HG03521 (cell line): ENCODE results near the gene EGFL8.

Source experiments
- ATAC-seq: cut with Tn5 transposase; IDR thresholded peaks from one replicate; pipeline ENCODE4 v1.9.1; 2021; ENCODE audit warnings: mild to moderate bottlenecking, moderate library complexity; ENCODE audit not compliant: unreplicated experiment

Gene EGFL8

DNA sequence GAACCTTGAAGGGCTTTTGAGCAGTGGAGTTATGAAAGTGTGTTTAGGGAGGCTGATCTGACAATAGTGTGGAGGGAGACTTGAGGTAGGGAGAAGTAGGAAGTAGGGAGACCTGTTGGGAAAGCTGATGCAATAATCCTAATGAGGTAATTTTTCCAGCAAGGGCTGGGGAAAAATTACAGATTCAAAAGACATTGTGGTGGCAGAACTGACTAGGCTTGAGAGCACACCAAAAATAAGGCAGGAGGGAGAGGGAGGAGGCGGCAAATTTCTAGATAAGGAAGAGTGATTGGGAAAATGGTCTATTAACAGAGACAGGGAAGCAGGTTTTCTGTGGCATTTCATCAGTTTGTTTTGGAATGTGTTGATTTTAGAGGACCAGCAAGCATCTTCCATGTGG, 18.1 kb upstream of the EGFL8 start:
- ATAC-seq: no peak

DNA sequence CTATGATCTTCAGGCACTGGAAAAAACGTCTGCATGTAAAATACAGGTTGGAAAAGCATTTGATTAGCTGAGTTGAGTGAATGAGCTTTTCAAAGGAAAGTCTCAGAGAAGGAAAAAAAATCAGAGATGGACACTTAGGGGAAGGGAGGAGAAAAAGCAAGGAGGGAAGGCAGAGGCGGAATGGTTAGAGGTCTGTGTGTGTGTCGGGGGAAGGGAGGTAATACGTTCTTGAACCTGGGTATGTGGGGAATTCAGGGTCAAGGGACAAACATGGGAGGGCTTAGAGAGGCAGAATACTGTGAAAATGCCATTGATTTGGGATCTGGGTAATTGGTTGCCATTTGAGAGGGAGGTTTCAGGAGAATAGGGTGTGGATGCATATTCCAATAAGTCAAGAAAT, 17.7 kb upstream of the EGFL8 start:
- ATAC-seq: no peak

DNA sequence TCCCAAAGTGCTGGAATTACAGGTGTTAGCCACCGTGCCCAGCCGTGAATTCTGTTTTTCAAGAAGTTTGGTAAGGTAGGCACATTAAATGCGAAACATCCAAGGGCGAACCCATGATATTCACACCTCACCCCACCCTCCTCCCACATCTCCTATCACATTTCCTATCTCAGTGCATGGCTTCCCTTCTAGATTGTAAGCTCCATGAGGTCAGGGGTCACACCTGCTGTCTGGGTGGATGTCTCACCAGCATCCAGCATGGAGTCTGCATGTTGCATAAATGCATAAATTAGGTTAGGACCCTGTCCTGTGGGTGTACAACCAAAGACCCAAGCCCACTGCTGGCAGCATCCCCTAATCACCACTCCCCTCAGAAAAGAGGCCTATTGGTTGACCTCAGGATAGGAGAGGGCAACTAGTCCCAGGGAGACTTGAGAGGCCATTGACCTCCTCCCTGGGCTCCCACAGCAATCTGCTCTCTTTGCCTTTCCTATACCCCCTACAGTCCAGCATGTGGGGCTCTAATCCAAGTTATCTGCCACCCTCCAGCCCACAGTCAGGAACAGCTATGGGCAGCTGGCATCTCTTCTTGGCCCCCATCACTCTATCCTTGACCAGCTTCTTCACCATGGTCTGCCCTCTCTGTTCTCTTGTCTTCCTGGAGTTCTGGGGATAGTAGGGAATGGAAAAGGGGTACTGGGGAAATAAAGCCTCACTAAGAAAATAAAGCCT, 16.8 kb upstream of the EGFL8 start:
- no peak for ATAC-seq

DNA sequence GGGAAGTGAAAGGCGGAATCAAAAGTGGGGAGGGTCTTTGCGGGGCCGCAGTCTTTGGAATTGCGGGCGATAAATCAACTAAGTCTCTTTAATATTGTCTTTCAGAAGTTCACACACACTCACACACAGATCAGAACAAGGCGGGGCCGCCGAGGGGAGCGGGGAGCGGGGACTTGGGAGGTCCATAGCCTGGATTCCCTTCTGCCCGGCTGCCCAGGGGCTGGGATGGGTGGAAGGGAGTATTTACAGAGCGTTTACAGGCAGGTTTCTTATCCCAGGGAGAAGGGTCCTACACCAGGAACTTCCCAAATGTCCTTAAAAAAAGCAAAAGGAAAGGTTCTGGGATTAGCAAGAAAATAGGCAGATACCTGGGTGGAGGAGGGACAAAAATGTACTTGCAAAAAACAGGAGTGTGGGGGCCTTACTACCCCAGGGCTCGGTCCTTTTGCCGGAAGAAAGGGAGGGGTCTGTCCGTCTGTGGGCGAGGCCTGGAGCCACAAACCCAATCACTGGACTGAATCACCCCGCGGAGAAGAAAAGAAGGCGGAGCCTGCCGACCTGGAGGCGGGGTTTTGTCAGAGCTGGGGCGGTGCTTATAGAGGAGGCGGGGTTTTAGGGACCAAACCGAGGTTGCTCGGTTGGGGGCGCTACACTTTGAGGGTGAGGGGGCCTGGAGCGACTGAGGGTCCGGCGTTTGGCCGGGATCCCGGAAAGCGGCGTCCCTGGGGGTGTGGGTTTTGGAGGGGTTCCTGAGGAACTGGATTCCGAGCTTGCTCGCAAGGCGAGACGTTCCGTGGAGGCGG, 15.9 kb upstream of the EGFL8 start:
- ATAC-seq: no peak

DNA sequence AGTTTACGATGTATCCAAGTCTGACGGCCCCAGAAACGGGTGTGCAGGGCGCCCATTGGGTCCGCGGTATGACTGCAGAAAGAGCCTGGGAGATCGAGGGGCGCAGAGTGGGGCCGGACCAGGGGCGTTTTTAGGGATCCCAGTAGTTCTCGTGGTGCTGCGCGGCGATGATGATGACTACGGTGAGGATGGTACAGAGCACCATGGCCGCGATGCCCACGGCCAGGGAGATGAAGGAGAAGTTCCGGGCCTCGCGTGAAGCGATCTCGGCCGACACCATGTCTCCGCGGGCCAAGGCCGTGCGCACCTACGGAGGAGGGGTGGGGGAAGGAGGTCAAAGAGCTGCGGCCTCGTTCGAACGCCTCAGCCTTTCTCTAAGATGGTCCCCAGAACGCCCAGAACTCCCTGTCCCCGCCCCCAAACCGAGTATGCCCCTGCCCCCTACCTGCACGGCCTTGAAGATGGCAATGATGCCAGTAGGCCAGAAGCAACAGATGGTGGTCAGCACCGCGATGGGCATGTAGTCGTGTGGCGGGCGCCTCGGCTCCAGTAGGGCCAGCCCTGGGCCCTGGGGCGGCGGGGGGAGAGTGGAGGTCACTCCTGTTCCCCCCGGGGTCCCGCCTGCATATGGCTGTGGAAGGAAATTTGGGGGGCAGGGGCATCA, 15.2 kb upstream of the EGFL8 start:
- ATAC-seq: no peak

DNA sequence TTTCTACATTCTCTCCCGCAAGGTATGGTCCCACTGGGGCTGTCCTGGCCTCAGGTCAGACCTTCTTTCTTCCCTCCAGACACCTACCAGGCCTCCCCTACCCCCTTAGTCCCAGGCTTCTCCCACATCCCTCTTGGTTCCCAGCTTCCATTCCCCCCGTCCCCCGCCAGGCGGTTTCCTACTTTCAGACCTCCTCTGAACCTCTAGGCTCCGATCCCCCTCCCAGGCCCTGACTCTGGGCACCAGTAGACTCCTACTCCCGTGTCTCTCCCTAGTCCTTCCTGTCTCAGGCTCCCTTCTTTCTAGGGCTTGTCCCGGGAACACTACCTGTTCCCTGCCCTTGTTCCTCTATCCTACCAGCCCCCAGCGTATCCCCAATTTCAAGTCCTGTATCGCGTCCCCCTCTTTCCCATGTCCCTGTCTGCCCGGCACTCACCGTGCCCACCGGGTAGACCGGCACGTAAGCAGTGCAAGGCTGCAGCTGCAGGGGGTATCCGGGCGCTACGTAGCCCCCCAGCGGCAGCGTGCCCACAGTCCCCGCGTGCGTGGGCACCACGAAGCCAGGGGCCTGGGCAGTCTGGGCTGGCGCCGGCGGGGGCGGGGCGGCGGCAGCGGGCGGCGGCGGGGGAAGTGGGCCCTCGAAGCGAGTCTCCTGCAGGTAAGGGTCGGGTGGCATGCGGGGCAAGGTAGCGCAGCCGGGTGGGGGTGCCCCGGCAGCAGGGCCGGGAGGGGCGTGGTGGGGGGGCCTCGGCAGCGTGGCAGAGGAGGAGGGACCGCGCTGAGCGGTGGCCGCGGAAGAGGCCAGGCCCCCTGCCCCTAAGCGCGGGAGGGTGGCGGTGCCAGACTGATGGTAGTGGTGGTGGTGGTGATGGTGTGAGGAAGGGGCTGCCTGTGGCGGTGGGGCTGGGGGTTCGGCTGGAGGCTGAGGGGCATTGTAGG, 14.2 kb upstream of the EGFL8 start:
- ATAC-seq: no peak

DNA sequence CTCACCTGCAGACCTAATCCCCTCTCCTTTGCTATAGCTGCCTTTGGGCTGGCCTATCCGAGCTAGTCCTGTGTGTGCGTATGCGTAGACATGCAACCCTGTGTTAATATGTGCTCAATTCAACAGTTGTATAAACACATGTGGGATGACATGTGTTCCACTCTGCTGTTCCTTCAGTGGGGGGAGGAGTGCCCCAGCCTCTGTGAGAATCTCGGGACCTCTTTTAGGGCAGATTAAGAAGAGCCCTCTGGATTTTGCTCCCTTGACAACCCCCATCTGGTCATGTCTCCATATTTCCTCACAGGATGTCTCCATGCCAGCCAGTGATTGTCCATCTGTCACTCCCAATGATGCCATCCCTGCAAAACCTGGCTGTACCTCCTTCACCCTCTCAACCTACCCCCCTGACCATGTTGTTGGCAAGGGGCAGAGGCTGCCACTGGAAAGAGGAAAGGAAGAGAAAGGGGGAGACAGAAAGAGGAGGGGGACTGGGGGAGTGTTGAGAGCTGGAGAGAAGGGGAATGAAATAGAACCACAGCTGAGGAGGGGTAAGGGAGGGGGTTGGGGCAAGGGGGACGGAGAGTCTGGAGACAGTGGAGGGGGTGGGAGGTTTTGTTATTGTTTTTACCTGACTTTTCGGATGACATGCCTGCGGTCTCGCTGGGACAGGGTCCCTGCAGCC, 13.1 kb upstream of the EGFL8 start:
- no peak for ATAC-seq

DNA sequence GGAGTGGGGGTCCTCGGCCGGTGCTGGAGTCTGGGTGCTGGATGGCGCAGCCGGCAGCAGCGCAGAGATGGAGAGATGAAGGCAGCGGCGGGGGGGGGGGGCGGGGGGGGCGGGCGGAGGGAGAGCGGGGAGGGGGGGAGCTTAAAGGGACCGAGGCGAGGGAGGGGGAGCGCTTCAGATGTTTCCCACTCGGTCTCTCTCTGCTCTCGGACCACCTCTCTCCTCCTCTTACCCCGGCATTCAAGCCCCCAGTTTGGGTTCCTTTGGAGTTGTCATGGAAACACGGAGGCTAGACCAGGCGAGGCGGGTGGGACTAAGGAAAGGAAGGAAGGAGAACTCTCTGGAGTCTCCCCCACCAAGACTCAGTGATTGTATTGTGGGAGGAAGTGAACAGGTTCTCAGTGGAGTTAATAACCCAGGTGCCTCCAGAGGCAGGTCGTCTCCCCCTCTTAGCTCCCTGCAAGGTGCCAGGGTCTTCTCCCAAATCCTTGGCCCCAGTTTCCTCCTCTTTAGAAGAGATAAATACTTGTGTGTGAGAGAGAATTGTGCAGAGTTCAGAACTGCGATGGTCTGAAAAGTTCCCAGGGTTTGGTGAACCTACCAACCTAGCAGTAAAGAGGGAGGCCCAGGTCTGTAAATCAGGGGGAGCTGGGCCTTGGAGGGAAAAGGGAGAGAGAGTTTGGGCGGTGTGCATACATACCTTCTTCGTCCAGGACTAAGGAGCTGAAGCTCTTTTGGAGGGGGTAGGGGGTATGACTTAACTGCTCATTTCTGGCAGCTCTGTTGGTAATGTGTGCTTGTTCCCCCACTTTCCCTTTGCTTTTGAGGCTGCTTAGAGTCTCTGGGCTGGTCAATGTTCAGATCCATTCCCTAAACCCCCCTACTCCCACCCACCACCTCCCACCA, 12.3 kb upstream of the EGFL8 start, which contains the start of gene PRRT1:
TSS of gene PRRT1 (minus strand) at position 77 of the 906 bp plus-strand sequence. CDS start 112 bp downstream, outside the sequence.
- ATAC-seq: no peak

DNA sequence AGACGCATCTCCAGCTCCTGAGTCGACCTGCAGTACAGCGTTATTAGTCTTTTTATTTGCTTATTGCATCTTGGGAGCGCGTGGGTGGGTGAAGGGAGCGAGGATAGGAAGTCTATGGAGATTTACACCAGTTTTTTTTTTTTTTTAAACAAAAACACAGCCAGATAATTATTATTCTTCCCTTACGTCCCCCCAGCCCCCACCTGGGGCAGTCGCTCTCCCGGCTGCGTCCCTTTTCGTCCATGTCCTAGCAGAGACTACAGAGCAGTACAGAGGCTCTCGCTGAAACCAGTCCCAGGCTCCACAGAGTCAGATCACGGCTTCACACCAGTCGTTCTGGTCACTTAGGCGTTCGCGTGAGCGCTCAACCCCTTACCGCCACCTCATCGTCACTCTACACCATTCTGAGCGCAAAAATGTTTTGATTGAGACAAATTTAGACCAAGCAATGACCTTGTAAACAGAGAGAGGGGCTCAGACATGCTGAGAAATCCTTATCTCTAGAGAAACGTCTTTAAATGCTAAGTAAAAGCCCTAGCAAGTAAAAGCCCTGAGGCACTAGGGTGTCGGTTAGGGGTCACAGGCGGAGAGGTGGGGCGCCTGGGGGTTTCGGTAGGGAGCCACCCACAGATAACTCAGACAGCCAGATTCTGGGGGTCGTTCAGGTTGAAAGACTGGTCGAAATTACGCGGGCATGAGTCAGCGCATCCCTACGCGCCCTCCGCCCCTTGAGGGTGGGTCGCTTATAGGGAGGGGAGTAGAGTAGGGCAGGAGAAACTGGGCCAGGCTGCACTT, 11.4 kb upstream of the EGFL8 start:
- ATAC-seq: no peak

DNA sequence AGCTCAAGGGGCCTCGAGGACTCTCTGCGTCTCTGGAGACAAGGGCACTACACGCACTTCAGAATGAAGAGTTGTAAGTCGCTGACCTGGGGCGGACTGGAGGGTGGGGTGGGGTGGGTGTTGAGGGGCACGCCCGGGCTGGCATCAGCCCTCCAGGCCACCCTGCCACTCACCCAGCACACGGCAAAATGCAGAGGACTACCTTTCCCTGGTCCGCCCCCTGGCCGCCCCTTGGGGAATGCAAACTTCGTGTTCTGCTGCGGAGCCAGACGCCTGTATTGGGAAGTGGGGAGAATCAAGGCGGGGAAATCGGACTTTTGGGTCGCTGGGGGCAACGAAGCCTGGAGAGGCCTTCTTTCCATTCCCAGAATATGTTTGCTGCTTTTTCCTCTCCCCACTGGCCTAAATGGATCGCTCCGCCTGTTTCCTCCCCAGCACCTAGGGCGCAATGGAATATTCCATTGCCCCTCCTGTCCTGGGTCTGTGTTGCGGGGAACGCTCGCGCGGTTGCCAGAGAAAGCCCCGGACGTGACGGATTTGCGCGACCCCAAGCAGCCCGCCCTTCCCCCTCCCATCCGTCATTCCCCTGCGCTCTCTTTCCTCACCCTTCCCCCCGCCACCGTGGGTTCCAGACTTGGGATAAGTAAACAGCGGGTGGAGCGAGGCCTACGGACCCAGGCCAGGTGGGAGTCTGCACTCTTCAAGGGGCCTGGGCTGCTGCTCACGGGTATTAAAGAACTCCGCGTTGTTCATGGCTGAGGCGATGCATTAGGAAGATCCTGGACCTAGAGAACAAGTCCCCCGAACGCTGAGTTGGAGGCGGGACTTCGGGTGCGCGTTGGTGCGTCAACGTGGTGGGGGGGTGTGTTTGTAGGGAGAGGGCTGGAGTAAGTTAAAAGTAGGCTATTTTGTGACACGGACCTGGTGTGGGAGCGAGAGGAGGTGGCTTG, 10.6 kb upstream of the EGFL8 start, which contains the start of gene PPT2:
TSS of gene PPT2 (plus strand) at position 578 of the 950 bp plus-strand sequence. CDS start 454 bp downstream, outside the sequence.
- peak; percentile 24 for ATAC-seq

DNA sequence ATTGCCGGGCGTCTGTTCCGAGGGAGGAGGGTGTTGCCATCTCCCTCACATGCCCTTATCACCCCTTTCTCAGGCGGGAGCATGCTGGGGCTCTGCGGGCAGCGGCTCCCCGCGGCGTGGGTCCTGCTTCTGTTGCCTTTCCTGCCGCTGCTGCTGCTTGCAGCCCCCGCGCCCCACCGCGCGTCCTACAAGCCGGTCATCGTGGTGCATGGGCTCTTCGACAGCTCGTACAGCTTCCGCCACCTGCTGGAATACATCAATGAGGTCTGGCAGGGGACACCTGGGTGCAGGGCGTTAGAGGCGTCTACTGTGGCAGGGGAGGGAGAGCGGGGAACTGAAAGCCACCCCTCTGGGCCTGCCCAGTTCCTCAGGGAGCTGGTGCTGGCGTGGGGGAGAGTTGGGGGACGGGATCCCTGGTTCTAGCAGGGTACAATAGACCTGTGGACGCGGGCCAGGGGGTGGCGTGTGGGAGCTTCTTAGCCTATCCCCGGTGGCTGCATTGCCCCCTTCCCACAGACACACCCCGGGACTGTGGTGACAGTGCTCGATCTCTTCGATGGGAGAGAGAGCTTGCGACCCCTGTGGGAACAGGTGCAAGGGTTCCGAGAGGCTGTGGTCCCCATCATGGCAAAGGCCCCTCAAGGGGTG, 9.8 kb upstream of the EGFL8 start:
- peak; percentile 50 for ATAC-seq

DNA sequence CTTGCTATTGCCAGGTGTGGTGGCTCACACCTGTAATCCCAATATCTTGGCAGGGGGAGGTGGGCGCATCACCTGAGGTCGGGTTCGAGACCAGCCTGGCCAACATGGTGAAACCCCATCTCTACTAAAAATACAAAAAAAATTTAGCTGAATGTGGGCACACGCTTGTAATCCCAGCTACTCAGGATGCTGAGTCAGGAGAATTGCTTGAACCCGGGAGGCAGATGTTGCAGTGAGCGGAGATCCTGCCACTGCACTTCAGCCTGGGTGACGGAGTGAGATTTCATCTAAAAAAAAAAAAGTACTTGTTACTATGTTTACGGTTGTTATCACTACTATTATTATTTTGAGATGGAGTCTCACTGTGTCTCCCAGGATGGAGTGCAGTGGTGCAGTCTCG, 7.5 kb upstream of the EGFL8 start:
- no peak for ATAC-seq

DNA sequence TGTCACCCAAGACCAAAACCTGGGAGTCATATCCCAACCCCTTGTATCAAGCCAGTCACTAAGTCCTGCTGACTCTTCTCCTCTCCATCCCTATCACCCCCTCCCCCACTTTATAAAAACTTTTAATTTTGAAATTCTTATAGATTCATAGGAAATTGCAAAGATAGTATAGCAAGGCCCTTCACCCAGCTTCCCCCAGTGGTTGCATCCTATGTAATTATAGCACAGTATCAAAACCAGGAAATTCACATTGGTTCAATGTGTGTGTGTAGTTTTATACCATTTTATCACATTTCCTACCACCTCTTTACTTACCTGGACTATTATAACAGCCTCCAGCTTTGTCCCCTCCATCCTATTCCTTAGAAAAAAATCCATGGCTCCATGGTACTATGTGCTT, 6.3 kb upstream of the EGFL8 start:
- no peak for ATAC-seq

DNA sequence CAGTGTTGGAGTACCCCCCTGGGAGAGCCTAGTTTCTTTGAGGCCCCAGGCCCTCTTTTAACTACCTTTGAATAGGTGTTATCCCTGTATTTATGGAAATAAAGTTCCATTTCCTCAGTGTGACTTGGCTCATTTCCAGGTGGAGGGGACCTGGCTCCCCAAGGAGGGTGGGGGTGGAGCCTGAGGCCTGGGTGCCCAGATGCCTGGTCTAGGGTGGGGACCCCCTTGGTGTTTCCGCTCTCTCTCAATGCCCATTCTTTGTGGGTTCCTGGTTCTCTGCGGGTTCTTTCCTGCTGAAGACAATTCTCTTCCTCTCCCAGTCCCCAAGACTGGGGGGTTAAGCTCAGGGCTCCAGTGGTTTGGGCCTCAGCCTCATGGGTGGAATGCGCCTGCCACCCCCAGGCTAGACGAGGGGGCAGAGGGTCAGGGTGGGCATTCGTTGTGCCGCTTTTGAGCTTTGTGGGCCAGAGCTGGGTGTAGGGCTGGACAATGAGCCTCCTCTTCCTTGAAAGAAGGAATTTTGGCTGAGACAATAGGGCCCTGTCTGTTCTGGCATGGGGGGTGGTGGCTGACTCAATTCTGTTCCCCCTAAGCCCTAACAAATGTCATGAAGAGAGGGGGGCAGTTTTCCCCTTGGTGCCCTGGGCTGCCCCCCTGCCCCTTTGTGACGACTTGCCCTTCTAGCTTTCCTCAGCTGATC, 686 bp upstream of the EGFL8 start:
- no peak for ATAC-seq

DNA sequence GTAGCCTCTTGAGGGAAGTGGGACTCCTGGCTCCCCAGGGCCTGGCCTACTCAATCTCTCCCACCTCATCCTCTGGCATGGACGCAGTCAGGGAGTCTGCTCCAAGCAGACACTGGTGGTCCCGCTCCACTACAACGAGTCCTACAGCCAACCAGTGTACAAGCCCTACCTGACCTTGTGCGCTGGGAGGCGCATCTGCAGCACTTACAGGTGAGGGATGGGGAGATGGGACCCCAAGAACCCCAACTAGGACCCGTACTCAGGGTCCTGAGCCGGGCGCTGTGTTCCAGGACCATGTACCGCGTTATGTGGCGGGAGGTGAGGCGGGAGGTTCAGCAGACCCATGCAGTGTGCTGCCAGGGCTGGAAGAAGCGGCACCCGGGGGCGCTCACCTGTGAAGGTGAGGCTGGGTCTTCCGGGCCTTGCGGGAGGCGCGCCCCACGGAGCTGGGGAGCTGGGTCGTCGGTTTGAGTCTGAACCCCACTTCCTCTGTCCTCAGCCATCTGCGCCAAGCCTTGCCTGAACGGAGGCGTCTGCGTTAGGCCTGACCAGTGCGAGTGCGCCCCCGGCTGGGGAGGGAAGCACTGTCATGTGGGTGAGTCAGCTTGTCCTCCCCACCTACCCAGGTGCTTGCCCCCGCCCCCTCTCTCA, 2.1 kb downstream of the EGFL8 start:
- ATAC-seq: no peak
